ENCODE results near the gene LGALS9B. TPM values are rescaled to one million over a fixed set of nuclear protein-coding genes. Genes with fewer than 3 reads are reported as not detected.
"Not testable (repeated sequence)": the region's sequence is repeated elsewhere in the genome, so short reads cannot be mapped to it uniquely, and the experiment has no call there.

Gene LGALS9B
- polyA plus RNA-seq, 1 of the 3 experiments (the other 2 are of a cell fraction) = not detected

DNA sequence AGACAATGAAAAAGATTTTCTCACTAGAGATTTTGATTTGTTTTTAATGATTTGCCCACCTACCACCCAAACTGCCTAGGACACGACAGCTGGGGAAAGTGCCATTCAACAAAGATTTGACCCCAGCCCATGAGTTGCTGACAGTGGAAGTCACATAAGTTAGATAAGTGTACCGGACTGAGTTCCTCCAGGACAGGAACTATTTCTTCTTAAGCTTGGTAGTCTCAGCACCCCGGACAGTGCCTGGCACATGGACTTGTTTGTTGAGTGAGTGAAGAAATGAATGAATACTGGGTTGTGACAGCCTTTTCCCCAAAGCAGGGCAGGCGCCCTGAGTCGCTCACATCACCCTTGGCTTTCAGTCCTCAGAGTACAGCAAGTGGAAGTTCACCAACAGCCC, 26.7 kb downstream of the LGALS9B start:
- H3K4me3 ChIP-seq (ENCODE audit: low read depth in 2 of 2, low read length in 1 of 2); H3F3A ChIP-seq (replicated peaks; ENCODE audit: insufficient read depth); POLR2A ChIA-PET; H4K20me1 ChIP-seq (ENCODE audit: insufficient read depth); H3K9ac ChIP-seq; H3K27me3 ChIP-seq (ENCODE audit: insufficient read depth); H3K9me3 ChIP-seq; H3K9me2 ChIP-seq; H3K4me2 ChIP-seq; DNase-seq; H3K79me2 ChIP-seq (ENCODE audit: insufficient read depth); CTCF ChIA-PET; H3K4me1 ChIP-seq (ENCODE audit: control insufficient read depth in 1 of 2, insufficient read depth in 2 of 2, low read depth in 1 of 2, low read length in 1 of 2); H3K27ac ChIP-seq (ENCODE audit: low read depth in 2 of 2, low read length in 1 of 2); H3K36me3 ChIP-seq (replicated peaks in 1 of 2; ENCODE audit: control insufficient read depth in 1 of 2, insufficient read depth in 2 of 2, low read length in 1 of 2); H2AFZ ChIP-seq (ENCODE audit: low read depth): not testable (repeated sequence)
- 0 out of 2 replicates have a peak, but pooled peaks have one; percentile 26 for TF ChIP-seq REST (IDR thresholded peaks at IDR 0.05; ENCODE audit: low read depth, low read length)
- 0% methylated on average over 1 of the region's 5 CpGs for WGBS (ENCODE audit: low lambda C conversion rate)

DNA sequence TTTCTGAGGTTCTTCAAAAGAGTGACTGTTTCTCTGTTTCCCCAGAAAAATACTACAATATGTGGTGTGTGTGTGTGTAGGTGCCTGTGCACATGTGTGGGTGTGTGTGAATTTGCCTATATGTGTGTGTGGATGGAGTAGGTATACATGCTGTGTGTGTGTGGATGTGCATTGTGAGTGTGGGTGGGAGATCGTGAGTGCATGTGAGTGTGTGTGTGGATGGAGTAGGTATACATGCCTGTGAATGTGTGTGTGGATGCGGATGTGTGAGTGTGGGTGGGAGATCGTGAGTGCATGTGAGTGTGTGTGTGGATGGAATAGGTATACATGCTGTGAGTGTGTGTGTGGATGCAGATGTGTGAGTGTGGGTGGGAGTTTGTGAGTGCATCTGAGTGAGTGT, 32.2 kb downstream of the LGALS9B start:
- H3K36me3 ChIP-seq (replicated peaks in 1 of 2; ENCODE audit: control insufficient read depth in 1 of 2, insufficient read depth in 2 of 2, low read length in 1 of 2); POLR2A ChIA-PET; H3K9ac ChIP-seq; H3K4me1 ChIP-seq (ENCODE audit: control insufficient read depth in 1 of 2, insufficient read depth in 2 of 2, low read depth in 1 of 2, low read length in 1 of 2); H4K20me1 ChIP-seq (ENCODE audit: insufficient read depth); DNase-seq; H2AFZ ChIP-seq (ENCODE audit: low read depth); H3K27ac ChIP-seq (ENCODE audit: low read depth in 2 of 2, low read length in 1 of 2); H3F3A ChIP-seq (replicated peaks; ENCODE audit: insufficient read depth); H3K79me2 ChIP-seq (ENCODE audit: insufficient read depth); H3K4me2 ChIP-seq; CTCF ChIA-PET; H3K9me3 ChIP-seq; H3K9me2 ChIP-seq; H3K4me3 ChIP-seq (ENCODE audit: low read depth in 2 of 2, low read length in 1 of 2); H3K27me3 ChIP-seq (ENCODE audit: insufficient read depth): not testable (repeated sequence)
- 81% methylated on average over 3 of the region's 3 CpGs for whole genome bisulfite sequencing (ENCODE audit: low lambda C conversion rate)

DNA sequence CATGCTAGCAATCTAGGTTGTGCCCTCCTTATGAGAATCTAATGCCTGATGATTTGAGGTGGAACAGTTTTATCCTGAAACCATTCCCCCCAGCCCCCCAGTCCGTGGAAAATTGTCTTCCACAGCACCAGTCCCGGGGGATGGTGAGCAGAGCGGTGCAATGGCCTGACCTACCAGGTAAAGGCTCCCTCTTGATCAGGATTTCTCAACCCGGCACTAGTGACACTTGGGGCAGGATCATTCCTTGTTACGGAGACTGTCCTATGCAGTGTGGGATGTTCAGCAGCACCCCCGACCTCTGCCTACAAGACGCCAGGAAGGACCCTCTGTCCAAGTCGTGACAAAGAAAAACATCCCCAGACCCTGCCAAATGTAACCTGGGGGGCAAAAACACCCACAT, 34.0 kb downstream of the LGALS9B start:
- H2AFZ ChIP-seq (ENCODE audit: low read depth); DNase-seq; CTCF ChIA-PET; H3K4me3 ChIP-seq (ENCODE audit: low read depth in 2 of 2, low read length in 1 of 2); H3K9me3 ChIP-seq; H3K27ac ChIP-seq (ENCODE audit: low read depth in 2 of 2, low read length in 1 of 2); H3K36me3 ChIP-seq (replicated peaks in 1 of 2; ENCODE audit: control insufficient read depth in 1 of 2, insufficient read depth in 2 of 2, low read length in 1 of 2); H3F3A ChIP-seq (replicated peaks; ENCODE audit: insufficient read depth); H4K20me1 ChIP-seq (ENCODE audit: insufficient read depth); H3K9me2 ChIP-seq; H3K4me2 ChIP-seq; H3K27me3 ChIP-seq (ENCODE audit: insufficient read depth); H3K79me2 ChIP-seq (ENCODE audit: insufficient read depth); H3K4me1 ChIP-seq (ENCODE audit: control insufficient read depth in 1 of 2, insufficient read depth in 2 of 2, low read depth in 1 of 2, low read length in 1 of 2); POLR2A ChIA-PET; H3K9ac ChIP-seq: not testable (repeated sequence)
- 74% methylated on average over 3 of the region's 8 CpGs for WGBS (ENCODE audit: low lambda C conversion rate)

DNA sequence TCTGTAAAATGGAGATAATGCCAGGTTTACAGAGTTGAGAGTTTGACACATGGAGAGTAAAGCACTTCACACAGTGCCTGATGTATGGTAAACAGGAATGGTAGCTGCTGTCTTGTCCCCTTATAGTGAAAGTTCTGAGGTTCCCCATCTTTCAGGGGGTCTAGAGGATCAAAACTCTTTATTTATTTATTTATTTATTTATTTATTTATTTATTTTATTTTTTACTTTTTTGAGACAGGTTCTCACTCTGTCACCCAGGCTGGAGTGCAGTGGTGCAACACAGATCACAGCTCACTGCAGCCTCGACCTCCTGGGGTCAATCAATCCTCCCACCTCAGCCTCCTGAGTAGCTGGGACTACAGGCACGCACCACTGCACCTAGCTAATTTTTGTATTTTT, 40.1 kb downstream of the LGALS9B start:
- DNase-seq; POLR2A ChIA-PET; CTCF ChIA-PET; H3K4me2 ChIP-seq; H4K20me1 ChIP-seq (ENCODE audit: insufficient read depth); H2AFZ ChIP-seq (ENCODE audit: low read depth); H3K27ac ChIP-seq (ENCODE audit: low read depth in 2 of 2, low read length in 1 of 2); H3K9me2 ChIP-seq; H3K9ac ChIP-seq; H3K4me1 ChIP-seq (ENCODE audit: control insufficient read depth in 1 of 2, insufficient read depth in 2 of 2, low read depth in 1 of 2, low read length in 1 of 2); H3F3A ChIP-seq (replicated peaks; ENCODE audit: insufficient read depth); H3K4me3 ChIP-seq (ENCODE audit: low read depth in 2 of 2, low read length in 1 of 2); H3K36me3 ChIP-seq (replicated peaks in 1 of 2; ENCODE audit: control insufficient read depth in 1 of 2, insufficient read depth in 2 of 2, low read length in 1 of 2); H3K27me3 ChIP-seq (ENCODE audit: insufficient read depth); H3K79me2 ChIP-seq (ENCODE audit: insufficient read depth); H3K9me3 ChIP-seq: not testable (repeated sequence)
- 58% methylated on average over 2 of the region's 2 CpGs for WGBS (ENCODE audit: low lambda C conversion rate)

GRCh38 chr17:20422826-20423225, 44.5 kb downstream of the LGALS9B start:
- H3K27ac ChIP-seq (ENCODE audit: low read depth in 2 of 2, low read length in 1 of 2); H3K9me3 ChIP-seq; H3F3A ChIP-seq (replicated peaks; ENCODE audit: insufficient read depth); H3K36me3 ChIP-seq (replicated peaks in 1 of 2; ENCODE audit: control insufficient read depth in 1 of 2, insufficient read depth in 2 of 2, low read length in 1 of 2); H3K9me2 ChIP-seq; DNase-seq; H3K79me2 ChIP-seq (ENCODE audit: insufficient read depth); POLR2A ChIA-PET; H4K20me1 ChIP-seq (ENCODE audit: insufficient read depth); H3K4me3 ChIP-seq (ENCODE audit: low read depth in 2 of 2, low read length in 1 of 2); H2AFZ ChIP-seq (ENCODE audit: low read depth); H3K4me2 ChIP-seq; H3K9ac ChIP-seq; H3K4me1 ChIP-seq (ENCODE audit: control insufficient read depth in 1 of 2, insufficient read depth in 2 of 2, low read depth in 1 of 2, low read length in 1 of 2); H3K27me3 ChIP-seq (ENCODE audit: insufficient read depth); CTCF ChIA-PET: not testable (repeated sequence)
- WGBS (ENCODE audit: low lambda C conversion rate) = no CpG with 5 or more reads among the region's 5 CpGs
